ENCODE data around the gene HPDL.

The HPDL gene

DNA sequence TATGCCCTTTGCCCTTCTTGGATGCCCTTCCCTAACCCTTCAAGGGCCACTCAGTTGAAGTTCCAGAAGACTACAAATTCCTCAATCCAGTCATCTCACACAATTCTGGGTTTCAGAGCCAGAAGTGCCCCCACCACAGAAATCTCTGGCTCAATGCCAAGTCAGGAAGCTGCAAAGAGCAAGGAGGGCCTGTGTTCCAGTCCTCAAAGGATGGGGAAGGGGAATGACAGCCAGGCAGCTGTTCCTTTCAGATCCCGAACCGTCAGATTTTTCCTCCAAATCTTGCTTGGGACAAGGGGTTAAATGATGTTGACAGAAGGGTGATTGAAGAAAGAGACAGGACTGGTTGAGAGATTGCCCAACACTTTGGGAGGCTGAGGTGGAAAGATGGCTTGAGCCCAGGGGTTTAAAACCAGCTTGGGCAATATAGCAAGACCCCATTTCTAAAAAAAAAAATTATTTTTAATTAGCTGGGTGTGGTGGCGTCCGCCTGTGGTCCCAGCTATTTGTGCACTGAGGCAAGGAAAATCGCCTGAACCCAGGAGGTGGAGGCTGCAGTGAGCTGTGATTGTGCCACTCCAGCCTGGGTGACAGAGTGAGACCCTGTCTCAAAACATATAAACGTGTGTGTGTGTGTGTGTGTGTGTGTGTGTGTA lies 716 bp upstream of the HPDL start:
- DNase-seq = no peak

DNA sequence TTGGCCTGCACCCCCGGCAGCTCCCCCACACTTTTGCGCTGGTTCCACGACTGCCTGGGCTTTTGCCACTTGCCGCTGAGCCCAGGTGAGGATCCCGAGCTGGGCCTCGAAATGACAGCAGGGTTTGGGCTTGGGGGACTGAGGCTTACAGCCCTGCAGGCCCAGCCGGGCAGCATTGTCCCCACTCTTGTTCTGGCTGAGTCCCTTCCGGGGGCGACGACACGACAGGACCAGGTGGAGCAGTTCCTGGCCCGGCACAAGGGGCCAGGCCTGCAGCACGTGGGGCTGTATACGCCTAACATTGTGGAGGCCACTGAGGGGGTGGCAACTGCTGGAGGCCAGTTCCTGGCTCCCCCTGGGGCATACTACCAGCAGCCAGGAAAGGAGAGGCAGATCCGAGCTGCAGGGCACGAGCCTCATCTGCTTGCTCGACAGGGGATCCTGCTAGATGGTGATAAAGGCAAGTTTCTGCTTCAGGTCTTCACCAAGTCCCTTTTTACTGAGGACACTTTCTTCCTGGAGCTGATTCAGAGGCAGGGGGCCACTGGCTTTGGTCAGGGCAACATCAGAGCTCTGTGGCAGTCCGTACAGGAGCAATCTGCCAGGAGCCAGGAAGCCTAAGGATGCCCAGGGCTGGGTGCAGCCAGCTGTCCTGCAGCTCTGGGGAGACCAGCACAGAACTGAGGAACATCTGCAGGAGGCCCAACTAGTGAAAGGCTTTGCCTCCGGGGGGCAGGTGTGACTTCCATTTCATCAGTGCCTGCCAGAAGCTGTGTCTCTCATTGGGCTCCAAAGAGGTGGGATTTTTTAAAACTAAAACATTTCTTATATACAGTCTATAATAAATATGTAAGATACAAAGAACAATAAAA lies 1.2 kb downstream of the HPDL start:
- DNase-seq = no peak

DNA sequence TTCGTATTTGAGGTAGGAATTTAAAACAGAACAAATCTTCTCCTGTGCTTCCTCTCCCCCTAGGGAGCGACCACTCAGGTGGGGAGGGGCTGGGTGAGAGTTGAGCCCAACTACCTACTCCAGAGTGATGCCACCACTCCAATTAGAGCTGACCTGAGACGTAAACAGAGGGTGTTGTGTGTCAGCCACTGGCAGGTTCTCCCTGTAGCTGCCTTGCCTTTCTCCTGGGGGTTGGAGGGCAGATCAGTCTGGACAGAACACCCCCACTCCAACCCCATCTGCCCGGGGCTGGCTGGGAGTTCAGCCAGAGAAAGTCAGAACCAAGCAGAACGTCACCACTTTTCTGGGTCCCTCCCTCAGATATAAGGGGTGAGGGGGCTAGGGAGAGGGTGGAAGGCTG lies 2.0 kb downstream of the HPDL start:
- DNase-seq = no peak

DNA sequence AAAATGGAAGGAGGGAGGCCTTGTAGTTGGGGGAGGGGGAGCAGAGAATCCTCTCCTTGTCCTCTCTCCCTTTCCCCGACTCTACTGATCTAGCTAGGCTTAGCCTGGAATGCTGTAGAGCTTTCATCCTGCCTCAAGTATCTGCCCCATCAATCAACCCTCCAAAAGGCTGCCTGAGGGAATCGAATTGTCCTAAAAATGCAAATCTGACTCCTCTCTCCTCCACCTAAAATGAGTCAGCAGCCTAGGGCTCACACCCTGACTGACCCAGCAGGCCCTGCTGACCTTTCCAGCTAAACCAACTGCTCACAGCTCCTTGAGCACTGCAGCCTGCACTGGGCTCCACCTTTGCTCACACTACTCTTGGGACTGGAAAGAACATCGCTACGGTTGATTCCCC lies 2.8 kb downstream of the HPDL start:
- DNase-seq = no peak

DNA sequence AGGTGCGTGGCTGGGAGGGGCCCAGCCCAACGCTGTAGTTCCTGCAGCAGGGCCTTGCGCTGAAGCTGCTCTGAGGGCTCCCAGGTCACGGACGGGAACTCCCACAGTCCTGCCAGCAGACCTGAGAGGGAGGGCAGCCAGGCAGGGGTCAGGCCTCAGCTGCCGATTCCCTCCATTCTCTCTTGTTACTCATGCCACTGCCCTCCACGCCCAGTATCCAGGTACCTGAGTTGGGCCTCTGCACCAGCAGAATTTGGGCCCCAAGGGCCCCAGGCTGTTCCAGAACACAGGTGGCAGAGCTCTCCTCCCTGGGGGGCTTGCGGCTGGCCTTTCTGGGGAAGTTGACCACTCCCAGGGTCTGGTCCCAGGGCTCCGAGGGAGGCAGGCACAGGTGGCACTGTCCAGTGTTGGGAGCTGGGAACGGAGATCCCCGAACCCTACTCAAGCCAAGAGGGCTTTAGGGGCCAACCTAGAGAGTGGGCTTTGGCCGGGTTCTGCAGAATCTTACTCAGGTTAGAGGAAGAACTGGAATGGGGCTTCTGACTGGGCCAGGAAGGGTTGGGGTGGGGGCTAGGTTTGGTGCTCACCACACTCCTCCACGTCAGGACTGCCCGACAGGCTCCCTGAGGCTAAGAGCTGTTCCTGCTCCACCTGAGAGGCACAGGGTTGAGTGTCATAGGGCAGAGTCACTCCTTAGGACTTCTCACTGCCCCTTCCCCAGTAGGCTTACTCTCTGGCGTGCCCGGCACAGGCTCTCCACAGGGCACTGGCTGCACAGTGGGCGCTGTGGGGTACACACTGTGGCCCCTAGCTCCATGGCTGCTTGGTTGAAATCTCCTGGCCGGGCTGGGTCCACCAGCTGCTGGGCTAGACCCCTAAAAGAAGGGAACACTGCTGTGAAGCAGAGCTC lies 5.0 kb downstream of the HPDL start:
- no peak for DNase-seq

DNA sequence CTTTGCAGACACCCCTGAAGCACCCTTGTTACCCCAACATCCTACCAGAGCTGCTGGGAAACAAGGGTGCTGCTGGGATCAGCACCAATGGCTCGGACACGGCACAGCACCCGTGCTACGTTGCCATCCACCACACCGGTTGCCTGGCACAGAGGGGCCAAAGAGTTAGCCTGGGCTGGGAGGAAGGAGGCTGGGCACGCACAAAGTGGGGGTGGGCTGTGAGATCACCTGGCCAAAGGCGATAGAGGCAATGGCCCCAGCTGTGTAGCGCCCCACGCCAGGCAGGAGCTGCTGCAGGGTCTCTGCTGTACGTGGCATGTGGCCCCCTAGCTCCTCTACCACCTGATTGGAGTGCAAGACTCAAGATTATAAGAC lies 5.6 kb downstream of the HPDL start:
- DNase-seq = no peak

DNA sequence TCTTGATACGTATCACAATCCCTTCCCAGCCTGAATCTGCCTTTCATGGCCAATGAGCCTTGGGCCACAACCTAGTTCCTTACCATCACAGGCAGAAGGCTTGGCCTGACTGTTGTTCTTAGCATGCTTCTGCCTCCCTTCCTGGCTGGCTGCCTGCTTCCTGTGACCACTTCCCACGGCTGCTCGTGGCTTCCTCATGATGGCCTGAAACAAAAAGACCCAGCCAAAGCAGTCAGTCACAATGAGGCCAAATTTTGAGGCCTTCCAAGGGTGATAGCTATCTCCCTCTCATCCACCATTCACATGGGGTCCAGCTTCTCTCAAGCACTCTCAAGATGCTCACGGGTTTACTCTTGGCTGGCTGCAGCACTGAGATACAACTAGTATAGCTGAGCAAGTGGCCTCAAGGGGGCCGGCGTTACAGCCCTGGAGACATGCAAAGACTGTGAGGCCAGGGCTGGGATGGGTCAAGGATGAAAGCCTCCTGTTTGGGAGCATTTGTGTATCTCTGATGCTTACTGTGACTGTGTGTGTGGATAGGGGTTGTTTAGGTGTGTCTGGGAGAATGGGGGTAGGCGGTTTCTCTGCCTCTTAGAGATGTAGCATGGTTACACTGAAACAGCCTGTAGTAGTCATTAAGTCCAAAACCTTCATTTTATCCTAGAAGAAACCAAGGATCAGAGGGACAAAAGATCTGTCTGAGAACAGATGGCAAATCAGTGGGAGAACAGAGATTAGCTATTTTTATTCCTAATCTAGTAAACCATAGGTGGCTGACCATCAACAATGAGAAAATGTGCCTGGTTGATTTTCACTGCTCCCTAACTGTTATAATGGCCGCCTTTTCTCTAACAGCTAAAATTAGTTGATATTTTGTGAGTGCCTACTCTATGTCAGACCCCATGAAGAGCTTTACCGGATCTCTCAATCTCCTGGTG lies 7.9 kb downstream of the HPDL start:
- no peak for DNase-seq

DNA sequence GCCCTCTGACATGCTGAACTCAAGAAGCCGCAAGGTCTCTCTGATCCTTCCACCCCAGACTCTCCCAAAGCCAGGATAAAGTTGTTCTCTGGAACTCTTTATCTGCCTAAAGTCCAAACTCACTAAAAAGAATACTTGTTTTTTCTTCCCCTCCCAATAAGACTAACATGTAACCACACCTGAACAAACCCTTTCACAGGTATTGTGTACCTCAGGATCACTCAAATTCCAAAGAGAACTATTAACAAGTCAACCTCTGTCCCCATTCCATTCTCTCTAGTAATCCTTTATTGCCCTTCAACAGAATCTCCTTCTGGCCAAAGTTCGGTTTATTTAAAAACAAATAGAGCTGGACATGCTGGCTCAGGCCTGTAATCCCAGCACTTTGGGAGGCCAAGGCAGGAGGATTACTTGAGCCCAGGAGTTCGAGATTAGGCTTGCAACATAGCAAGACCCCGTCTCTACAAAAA lies 9.2 kb downstream of the HPDL start:
- DNase-seq = no peak

DNA sequence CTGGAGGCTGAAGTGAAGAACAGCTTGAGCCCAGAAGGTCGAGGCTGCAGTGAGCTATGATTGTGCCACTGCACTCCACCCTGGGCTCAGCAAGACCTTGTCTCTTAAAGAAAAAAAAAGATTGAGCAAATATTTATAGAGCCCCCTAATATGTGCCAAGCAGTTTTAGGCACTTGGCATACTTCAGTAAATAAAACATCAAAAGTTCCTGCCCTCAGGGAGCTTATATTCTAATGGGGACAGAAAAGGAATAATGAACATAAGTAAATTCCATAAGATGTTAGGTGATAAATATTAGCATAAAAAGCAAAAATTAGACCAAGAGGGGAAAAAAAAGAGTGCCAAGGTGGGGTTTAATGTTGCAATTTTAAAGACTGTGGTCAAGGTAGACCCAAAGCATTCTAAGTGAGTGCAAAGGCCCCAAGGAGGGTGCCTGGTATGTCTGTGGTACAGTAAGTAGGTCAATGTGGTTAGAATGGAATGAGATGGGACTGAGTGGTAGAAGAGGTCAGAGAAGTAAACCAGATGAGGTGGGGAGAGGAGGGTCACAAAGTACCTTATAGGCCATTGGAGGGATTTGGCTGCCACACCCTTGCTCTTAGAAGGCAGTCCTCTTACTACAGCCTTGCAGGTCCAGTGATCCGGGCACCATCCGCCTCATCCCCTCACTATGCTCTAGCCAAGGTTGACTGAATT lies 11.1 kb downstream of the HPDL start:
- DNase-seq = no peak

DNA sequence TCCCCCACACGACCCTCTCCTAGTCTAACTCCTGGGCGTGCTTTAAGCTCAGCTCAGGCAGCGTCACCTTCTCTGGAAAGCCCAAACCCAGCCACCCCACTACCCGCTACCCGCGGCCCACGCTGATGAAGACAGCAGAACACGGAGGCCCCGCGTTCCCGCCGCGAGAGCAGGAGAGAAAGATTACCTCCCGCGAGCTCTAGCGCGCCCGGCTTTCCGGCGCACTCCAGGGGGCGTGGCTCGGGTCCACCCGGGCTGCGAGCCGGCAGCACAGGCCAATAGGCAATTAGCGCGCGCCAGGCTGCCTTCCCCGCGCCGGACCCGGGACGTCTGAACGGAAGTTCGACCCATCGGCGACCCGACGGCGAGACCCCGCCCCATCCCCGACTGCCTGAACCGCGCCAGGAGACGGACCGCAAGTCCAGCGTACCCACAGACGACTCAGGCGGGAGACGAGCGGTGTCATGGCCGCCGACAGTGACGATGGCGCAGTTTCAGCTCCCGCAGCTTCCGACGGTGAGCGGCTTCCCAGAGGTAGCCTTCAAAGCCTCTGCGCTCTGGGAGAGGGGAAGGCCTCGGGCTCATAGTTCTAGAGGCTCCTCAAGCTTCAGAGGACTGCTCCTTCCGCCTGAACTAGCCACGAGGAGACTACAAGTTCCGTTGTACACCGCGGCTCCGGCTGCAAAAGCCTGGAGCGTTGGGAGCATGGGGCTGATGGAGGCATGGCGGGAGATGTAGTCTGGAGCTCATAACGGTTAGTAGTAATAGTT lies 13.3 kb downstream of the HPDL start, which contains the start of the genes MUTYH and TOE1:
TSS of gene MUTYH (minus strand) at position 652 of the 770 bp plus-strand sequence. CDS start 5,935 bp downstream, outside the sequence.
TSS of gene TOE1 (plus strand) at position 382 of the 770 bp plus-strand sequence. CDS start at position 465, 83 bp downstream.
- peak; percentile 90 to 92 for DNase-seq

DNA sequence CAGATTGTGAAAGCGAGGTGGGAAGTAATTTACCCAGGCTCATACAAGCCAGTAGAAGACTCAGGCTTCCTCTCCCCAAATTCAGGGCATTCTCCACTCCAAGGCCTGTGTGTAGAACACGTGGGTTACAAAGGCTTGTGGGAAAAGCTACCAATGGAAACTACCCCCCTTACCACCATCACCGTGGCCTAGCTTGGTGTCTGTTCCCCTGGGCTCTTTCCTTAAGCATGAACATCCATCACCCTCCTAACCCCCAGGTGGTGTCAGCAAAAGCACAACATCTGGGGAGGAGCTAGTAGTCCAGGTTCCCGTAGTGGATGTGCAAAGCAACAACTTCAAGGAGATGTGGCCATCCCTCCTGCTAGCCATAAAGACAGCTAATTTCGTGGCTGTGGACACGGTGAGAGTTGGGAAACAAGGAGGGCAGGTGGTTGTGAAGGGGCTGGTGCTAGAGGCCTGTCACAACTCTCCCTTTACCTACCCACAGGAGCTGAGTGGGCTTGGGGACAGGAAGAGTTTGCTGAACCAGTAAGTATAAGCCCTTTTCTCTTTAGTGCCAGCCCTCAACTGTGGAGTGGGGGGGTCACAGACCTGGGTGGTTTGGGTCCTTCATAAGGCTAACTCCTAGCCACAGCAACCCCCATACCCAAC lies 14.2 kb downstream of the HPDL start:
- DNase-seq = no peak

DNA sequence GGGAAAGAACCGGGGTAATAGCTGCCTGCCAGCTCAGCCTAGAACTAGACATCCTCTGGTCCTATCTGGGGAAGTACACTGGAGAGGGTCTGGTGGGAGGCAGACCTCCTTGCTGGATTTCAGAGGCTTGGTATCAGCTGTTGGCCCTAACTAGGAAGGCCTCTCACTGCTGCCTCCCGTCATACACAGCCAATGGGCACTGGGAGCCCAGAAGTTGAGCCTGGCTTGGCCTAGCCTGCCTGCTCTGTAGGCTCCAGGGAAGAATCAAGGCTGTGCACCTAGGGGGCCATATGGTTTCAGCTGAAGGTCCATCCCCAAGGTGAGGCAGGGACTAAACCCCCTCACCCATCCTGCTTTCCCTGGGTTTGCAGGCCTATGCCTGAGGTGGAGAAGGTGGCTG lies 17.8 kb downstream of the HPDL start:
- no peak for DNase-seq

DNA sequence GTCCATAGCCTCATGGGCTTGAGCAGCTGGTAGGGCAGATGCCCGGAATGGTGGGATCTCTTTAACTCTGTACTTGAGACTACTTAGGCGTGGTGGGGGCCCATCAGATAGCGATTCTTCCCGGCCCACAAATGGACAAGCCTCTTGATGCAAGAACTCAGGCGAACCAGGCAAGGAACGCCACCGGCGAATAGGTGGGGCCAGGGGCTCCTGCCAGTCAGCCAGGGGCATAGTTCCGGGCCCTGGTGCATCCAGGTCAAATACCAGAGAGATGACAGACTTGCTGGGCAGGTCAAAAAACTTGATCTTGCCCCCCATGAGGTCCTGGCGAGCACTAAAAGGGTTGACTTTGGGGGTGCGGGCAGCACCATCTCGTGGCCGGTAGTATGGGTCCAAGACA lies 18.3 kb downstream of the HPDL start:
- no peak for DNase-seq

DNA sequence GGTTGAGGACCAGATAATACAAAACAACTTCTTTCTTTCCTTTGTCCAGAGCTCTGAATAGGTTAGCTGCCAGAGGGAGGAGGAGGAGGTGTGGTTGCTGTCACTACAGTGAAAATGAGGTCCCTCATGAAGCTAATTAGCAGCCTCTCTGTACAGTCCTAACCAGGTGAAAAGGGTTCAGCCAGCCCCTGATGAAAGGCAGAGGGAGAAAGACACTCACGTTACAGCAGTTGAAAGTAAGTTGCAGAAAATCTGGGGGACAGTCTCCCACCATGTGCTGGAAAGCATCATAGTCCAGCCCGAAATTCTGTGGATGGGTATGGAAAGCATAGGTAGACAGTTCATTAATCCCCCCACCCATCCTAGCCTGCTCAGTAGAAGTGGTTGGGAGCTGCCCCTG lies 19.8 kb downstream of the HPDL start:
- DNase-seq = no peak

DNA sequence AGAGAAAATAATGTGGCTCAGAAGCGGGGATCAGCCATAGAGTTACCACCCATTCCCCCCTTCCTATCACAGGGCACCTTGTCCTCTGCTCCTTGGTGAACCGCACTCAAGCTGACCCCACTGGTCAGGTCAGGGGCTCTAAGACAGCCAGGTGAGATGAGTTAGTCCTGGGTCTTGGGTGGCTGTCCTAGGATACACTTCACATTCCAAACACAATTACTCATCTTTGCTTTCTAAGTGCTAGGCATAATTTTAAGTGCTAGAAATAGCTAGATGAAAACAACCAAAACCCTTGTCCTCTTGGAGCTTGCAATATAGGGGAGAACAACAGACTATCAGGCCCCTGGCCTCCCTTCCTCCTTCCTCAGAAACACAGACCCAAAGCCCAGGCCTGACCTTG lies 21.3 kb downstream of the HPDL start:
- no peak for DNase-seq

DNA sequence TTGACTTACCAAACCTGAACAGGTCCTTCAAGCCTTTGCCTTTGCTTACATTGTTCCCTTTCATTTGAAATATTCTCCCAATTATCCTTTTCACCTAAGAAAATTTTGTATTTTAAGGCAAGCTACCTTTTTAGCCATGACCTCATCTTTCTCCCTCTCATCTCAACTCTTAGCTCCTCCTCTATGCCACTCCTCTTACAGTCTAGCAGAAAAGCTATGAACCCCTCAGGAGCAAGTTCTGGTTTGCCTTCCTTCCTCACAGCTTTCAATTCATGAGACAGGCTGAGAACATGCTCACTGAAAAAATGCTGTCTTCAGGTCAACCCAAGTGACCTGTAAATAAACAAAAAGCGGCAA lies 21.9 kb downstream of the HPDL start:
- DNase-seq = no peak

DNA sequence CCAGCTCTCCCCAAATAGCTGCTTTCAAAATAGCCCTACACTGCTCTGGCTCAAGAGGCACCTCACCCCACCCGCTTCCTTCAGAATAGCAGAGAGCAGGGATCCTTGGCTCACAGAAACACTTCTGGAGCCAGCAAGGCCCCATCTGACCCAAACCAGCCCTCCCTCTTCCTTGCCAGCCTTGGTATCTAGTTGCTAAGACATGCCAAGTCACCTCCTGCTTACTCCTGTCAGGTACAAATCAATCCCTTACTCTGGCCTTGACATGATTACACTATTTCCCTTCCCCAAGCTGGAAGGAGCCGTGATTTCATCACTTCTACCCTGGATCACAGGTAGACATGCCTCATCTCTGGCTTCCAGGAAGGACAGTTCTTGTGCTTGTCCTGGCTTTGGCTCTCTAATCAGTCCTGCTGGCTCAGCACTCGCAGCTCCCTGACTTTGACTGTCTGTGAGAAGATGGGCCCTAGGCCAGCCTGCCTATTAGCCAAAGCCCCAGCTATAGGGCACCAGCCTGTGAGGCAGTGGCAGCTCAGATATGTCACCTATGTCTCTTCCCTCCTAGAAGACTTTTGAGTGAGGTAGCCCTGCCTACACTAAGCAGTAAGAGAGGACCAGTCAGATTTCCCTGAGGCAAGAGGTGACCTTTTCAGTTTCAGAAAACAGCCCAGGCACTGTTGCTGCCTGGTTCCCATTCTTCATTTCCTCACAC lies 22.4 kb downstream of the HPDL start:
- no peak for DNase-seq

DNA sequence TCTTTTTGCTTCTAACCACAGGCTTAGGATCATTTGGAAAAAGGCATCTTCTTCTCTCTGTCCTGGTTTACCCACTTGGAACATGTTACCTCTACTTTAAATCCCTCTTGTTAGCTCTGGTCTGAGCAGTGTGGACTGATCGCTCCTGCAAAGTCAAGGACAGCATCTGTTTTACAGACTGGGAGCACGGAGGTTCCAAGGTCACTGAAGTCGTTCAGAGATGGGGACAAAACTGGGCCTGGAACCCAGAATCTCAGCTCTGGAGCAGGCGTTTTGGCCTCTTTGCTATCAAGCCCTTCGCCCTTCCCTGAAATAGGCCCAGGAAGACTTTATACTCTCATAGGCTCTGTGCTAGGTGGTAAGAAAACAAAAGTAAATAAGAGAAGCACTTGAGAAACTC lies 24.8 kb downstream of the HPDL start:
- no peak for DNase-seq

DNA sequence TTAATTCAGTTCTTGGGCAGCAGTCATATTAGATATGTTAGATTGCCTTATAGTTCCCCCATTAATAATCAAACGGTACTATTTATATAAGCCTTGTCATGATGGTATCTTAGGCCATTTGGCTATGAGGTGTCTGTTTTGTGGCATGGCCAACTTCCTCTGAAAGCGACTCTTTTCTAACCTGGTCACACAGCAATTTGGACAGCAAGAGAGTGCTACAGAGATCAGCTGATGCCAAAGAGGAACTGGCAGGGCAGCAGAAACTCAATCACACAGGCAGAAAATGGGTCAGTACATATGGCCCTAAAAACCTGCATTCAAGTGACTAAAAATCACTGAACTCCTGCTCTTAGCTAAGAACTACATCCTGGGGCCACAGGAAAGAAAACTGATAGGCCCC lies 27.0 kb downstream of the HPDL start:
- DNase-seq = no peak
